NCI-H2029 treated with DMSO at 0.1 percent for 48 hours (cell line): ENCODE data around the gene KLK8.
A peak's percentile ranks its signal among the peaks of the same experiment; 100 is the strongest.

Source experiments
- DNase-seq: peaks from one replicate; lab custom pipeline; 2025; lab: John Stamatoyannopoulos, UW

KLK8 gene, protein sequence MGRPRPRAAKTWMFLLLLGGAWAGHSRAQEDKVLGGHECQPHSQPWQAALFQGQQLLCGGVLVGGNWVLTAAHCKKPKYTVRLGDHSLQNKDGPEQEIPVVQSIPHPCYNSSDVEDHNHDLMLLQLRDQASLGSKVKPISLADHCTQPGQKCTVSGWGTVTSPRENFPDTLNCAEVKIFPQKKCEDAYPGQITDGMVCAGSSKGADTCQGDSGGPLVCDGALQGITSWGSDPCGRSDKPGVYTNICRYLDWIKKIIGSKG

GRCh38 chr19:51001515-51001914 is at the start of gene KLK8:
TSS of gene KLK8 (minus strand) at chr19:51001604. CDS start at chr19:51001167, 437 bp downstream.
- DNase-seq, result no peak

DNA sequence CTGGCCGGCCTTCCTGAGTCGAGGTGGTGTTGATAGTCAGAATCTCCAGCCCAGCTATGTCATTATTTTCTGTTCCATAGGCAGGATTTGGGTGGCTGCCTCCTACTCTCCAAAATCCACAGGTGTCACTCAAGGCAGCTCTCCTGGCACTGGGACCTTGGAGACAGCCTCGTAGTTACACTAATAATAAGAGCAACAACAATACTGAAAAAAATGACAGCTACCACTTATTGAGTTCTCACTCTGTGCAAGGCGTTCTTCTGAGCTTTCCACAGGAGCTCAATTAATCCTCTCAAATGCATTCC is 45.6 kb upstream of the KLK8 start:
- peak; percentile 93 for DNase-seq

DNA sequence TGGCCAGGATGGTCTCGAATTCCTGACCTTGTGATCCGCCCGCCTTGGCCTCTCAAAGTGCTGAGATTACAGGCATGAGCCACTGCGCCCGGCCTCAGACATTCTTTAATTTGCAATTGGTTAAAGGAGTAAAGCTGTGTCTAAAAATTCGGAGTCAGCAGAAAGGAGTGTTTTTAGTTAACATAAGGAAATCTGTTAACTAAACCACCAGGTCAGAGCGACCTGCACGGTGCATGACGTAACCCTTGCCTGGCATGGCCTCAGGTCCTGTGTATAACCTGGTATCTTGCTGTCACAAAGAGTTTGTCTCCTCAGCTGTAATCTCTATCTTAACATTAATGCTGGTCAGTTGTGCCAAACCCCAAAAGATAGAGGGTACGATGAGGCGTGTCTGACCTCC is 42.9 kb upstream of the KLK8 start:
- DNase-seq, result no peak

GRCh38 chr19:51043497-51043896 is 42.1 kb upstream of the KLK8 start:
- DNase-seq, result no peak

- DNase-seq, result no peak
These were observed 38.7 kb upstream of the KLK8 start for GRCh38 chr19:51040151-51040550.

GRCh38 chr19:51036519-51036918 is 35.1 kb upstream of the KLK8 start:
- no peak for DNase-seq

DNA sequence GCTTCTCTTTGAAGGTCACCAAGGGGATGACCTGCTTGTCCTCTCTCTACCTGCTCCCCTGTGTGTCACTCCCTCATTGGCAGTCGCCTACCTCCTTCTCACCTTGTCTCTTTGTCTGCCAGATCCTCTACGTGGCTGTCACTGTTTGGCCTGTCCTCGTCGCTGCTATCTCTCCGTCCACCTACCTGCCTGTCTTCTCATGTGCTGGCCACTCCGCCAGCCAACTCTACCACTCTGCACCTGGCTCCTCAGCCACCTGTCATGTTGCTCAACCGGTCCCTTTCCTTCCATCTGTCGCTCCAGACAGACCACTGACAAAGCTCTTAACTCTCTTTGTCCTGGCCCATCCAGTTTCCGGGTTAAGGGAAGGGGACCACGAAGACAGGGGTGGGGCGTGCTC is 33.3 kb upstream of the KLK8 start, which contains the start of gene KLK12:
Gene KLK12, minus strand, starts transcription at position 299 of the 400 bp plus-strand sequence. CDS start 381 bp downstream, outside the sequence.
- DNase-seq, result peak; percentile 94

GRCh38 chr19:51031880-51032225 is 30.4 kb upstream of the KLK8 start:
- no peak for DNase-seq

GRCh38 chr19:51031220-51031879 is 29.9 kb upstream of the KLK8 start:
- no peak for DNase-seq

GRCh38 chr19:51030631-51031030 is 29.2 kb upstream of the KLK8 start:
- no peak for DNase-seq

- no peak for DNase-seq
These were observed 28.3 kb upstream of the KLK8 start for GRCh38 chr19:51029718-51030117.

GRCh38 chr19:51027873-51028272 is 26.5 kb upstream of the KLK8 start:
- DNase-seq, result peak; percentile 27

GRCh38 chr19:51027126-51027806 is 25.9 kb upstream of the KLK8 start:
- peak; percentile 61 for DNase-seq

- peak; percentile 85 for DNase-seq
These were observed 25.1 kb upstream of the KLK8 start, which contains the start of gene KLK11 for GRCh38 chr19:51026554-51026831. TSS of gene KLK11 (minus strand) at chr19:51026616. CDS start at chr19:51025631, 985 bp downstream.

GRCh38 chr19:51025809-51026553 is 24.6 kb upstream of the KLK8 start:
- DNase-seq, result peak; percentile 58

- DNase-seq, result peak; percentile 83
These were observed 24.0 kb upstream of the KLK8 start for GRCh38 chr19:51025401-51025800.

DNA sequence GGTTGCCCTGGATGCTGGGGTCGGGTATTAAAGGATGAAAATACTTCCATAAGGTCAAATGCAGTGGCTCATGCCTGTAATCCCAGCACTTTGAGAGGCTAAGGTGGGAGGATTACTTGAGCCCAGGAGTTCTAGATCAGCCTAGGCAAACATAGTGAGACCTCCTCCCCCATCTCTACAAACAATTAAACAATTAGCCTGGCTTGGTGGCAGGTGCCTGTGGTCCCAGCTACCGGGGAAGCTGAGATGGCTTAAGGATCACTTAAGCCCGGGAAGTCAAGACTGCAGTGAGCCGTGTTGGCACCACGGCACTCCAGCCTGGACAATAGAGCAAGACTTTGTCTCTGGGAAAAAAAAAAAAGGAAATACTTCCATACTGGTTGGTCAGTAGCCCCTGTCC is 23.5 kb upstream of the KLK8 start:
- peak; percentile 92 for DNase-seq

GRCh38 chr19:51023946-51024345 is 22.5 kb upstream of the KLK8 start:
- DNase-seq, result no peak

GRCh38 chr19:51022526-51022925 is 21.1 kb upstream of the KLK8 start:
- no peak for DNase-seq

DNA sequence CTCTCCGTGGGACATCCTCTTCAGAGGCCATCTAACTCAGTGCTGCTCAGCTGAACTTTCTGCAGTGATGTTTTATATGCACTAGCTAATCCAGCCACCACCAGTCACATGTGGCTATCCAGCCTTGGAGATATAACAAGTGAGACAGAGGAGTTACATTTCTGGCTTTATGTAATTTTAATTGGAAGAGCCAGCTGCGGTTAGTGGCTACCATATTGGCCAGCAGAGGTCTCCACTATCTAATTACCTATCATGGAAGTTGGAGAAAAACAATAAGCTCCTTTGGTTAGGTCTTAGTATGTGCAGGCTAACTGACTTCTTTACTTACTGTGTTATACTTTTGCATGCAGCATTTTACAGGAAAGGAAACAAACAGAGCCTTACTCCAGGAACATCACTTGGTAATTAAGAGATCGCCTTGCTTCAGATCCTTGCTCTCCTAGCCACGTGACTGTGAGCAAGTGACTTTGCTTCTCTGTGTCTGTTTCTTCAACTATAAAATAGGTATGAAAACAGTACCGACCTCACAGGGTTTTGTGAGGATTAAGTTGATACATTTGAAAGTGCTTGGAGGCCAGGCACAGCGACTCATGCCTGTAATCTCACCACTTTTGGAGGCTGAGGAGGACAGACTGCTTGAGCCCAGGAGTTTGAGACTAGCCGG is 19.7 kb upstream of the KLK8 start:
- peak; percentile 61 for DNase-seq

GRCh38 chr19:51019544-51019925 is 18.1 kb upstream of the KLK8 start, which contains the start of gene KLK10:
TSS of gene KLK10 (minus strand) at chr19:51019709. CDS start at chr19:51019130, 579 bp downstream.
- no peak for DNase-seq
